GM19043 (cell line): ENCODE results near the gene ARRB2.
A peak's percentile ranks its signal among the peaks of the same experiment; 100 is the strongest.
"Not testable (repeated sequence)": the region's sequence is repeated elsewhere in the genome, so short reads cannot be mapped to it uniquely, and the experiment has no call there.

Experiments
- ATAC-seq: cut with Tn5 transposase; IDR thresholded peaks from one replicate; pipeline ENCODE4 v1.9.1; 2021; ENCODE audit warnings: low read depth; ENCODE audit not compliant: unreplicated experiment

ARRB2 gene

DNA sequence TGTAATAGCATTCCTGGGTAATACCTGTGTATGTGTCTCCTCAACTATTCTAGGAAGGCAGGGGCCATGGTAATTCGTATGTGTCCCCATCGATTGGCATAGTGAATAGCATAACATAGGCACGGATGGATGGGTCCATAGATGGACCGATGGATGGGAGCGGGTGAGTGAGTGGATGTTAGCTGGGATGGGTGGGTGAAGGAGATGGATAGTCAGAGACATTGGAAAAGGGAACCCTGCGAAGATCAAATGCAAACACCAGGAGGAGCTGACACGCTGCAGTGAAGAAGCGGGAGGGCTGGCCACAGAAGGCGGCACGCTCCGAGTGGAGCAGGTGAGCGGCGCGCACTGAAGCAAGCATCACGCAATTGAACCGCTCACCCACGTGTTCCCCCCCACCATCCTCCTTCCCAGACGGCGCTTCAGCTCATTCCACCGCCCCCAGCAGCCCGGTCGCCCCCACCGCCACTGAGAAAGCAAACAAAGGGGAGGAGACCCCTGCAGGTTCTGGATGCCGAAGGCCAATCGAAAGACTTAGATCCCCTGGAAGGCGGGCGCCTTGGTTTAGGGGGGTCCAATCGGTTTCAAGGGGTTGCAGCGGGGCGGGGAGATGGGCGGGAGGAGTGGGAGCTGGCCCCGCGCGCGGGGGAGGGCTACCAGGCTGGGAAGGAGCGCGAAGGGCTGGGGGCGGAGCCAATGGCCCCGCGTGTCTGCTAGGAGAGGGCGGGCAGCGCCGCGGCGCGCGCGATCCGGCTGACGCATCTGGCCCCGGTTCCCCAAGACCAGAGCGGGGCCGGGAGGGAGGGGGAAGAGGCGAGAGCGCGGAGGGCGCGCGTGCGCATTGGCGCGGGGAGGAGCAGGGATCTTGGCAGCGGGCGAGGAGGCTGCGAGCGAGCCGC, at the start of gene ARRB2:
Gene ARRB2, plus strand, starts transcription at position 839 of the 899 bp plus-strand sequence. CDS start 90 bp downstream, outside the sequence.
- peak; percentile 67 for ATAC-seq

- no peak for ATAC-seq
Measured at GRCh38 chr17:4663711-4664110, 46.7 kb upstream of the ARRB2 start.

GRCh38 chr17:4664230-4664629, 46.2 kb upstream of the ARRB2 start:
- no peak for ATAC-seq

GRCh38 chr17:4665027-4665426, 45.4 kb upstream of the ARRB2 start:
- no peak for ATAC-seq

GRCh38 chr17:4666296-4666695, 44.1 kb upstream of the ARRB2 start:
- ATAC-seq = no peak

- no peak for ATAC-seq
Measured at GRCh38 chr17:4667166-4667565, 43.3 kb upstream of the ARRB2 start.

DNA sequence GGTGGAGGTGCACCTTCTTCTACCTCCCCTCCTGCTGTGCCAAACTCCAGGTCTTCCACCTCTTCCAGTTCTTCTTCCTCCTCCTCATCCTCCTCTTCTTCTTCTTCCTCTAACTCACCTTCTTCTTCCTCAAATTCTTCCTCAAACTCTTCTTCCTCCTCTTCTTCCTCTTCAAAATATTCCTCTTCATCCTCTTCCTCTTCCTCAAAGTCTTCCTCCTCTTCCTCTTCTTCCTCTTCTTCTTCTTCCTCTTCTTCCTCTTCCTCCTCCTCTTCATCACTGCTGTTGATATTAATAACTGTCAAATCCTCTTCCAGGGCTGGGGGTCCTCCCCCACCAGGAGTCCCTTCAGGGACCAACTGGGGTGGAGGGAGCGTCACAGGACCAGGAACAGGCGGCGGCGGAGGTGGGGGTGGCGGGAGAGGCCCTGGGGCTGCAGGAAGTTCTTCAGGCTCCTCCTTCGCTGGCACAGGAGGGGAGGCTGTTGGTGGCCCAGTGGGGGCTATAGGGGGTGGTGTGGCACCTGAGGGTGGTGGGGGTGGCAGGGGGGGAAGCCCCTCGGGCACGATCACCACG, 38.3 kb upstream of the ARRB2 start:
- ATAC-seq = no peak

DNA sequence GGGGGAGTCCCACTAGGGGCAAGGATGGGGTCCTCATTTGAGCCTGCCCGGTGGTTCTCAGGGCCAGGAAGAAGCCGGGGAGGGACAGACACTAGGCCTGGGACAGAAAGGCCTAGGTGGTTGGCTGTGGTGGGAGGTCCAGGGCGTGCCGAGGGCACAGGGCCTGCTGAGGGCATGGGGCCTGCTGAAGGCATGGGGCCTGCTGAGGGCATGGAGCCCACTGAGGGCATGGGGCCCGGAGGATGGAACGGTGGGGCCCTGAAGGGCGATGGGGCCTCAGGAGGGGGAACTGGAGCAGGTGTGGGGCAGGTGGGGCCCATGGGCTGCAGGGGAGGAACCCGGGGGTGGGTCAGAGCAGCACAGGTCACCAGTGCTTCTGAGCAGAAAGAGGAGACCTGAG, 37.7 kb upstream of the ARRB2 start:
- no peak for ATAC-seq

- ATAC-seq = no peak
Measured at GRCh38 chr17:4673169-4673568, 37.3 kb upstream of the ARRB2 start.

DNA sequence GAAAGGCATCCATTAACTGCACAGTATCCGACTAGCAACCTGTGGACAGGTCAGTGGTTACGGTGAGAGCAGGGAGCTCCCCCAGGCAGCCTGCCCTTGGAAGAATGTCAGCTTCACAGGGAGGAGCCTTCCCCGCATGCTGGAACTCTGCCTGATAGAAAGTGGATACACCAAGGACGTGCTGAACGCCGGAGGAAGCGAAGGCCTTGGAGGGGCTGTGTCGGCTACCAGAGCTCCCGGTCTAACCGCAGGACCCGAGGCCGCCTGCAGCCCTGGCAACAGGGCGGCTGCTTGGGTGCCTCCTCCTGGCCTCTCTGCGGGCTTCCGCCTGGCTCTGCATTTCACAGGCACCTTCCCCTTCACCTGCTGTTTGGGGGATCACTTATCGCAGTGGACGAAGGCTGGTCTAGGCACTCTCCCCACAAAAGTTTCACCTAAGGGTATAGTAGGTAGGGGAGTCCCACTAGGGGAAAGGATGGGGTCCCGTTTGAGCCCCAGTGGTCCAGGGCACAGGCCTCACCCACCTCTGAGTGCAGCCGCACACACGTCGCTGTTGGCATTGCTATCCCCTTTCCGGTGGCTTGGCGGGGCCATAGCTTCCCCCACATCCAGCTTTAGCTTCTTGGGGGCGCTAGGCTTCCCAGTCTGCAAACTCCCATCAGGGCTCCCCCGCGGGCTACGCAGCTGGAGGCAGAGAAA, 36.3 kb upstream of the ARRB2 start:
- no peak for ATAC-seq

DNA sequence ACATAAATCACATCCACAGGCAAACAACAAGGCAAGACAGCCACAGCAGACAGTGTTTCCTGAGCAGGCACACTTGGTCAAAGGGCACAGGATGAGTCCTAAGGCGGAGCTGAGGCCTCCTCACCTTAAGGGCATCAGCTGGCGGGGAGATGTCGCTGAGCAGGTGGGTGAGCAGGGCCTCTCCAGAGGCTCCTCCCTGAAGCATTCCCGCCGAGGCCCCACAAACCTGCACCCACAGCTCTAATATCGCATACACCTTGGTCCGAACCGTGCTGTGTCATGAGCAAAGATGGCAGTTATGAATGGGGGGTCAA, 35.8 kb upstream of the ARRB2 start:
- no peak for ATAC-seq

DNA sequence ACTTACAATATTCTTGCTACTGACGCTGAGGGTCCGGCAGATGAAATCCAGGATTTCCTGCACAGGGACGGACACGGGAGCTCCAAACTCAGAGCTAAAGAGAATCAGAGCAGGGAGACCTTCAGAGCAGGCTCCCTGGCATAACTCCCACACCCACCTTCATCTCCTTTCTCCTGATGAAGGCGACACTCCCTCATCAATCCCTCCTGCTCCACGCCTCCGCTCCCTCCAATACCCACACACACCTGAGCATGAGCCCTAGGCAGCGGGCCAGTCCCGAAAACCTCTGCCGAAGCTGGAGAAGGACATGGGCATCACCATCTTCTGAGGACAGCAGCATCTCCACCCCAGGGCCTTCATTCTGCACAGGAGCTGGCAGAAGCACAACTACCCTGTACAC, 34.6 kb upstream of the ARRB2 start:
- no peak for ATAC-seq

- no peak for ATAC-seq
Measured at GRCh38 chr17:4676791-4677190, 33.6 kb upstream of the ARRB2 start.

- ATAC-seq = no peak
Measured at GRCh38 chr17:4678448-4679026, 31.9 kb upstream of the ARRB2 start.

DNA sequence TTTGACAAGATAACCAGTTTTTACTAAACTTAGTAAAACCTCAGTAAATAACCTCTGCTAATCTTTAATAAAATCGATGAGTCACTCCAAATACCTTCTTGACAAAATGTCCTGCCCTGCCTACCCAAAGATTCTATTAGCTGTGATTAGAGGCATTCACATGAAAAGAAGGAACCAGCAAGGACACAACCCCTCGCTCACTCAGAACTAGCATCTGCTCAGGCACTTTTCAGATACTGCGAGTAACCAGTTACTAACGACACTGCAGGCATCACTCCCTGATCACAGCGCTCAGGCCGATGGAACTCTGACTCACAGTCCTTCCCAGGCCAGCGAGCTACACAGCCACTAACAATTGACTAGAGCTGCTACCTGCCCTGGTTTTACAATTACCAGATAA, 30.8 kb upstream of the ARRB2 start:
- no peak for ATAC-seq

GRCh38 chr17:4683739-4684138, 26.7 kb upstream of the ARRB2 start:
- ATAC-seq = not testable (repeated sequence)

DNA sequence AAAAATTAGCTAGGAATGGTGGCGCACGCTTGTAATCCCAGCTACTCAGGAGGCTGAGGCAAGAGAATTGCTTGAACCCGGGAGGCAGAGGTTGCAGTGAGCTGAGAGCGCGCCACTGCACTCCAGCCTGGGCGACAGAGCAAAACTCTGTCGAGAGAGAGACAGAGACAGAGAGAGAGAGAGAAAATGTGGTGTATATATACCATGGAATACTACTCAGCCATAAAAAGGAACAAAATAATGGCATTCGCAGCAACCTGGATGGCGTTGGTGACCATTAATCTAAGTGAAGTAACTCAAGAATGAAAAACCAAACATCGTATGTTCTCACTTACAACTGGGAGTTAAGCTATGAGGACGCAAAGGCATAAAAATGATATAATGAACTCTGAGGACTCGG, 20.6 kb upstream of the ARRB2 start:
- ATAC-seq = not testable (repeated sequence)

- no peak for ATAC-seq
Measured at GRCh38 chr17:4690745-4691144, 19.7 kb upstream of the ARRB2 start.

DNA sequence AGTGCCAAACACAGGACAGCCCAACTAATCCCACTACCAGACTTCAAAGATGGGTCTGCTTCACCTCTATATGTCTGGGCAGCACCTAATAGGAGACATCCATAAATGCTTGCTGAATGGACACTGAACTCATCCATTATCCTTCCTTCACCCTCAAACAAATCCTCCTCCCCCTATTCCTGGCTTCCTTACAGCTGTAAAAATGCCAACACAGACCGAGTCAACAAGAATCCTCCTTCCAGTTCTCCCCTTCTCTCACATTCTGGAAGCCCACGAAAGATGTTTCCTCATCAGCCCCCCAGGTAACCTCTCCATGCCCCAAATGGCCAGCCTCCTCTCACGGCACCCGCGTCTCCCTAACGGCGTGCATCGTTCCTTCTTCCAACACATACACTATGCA, 18.7 kb upstream of the ARRB2 start:
- no peak for ATAC-seq

DNA sequence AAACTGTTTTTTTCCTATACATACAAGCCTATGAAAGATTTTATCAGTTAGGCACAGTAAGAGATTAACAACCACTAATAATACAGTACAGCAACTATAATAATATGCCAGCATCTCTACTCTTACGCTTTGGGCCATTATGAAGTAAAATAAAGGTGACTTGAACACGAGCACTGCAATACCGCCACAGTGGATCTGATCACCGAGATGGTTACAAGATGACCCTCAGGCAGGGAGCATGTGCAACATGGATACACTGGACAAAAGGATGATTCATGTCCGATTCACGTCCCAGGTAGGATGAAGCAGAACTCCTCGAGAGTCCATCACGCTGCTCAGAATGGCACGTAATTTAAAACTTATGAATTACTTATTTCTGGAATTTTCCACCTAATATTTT, 17.0 kb upstream of the ARRB2 start:
- ATAC-seq = no peak

GRCh38 chr17:4696437-4696805, 14.0 kb upstream of the ARRB2 start:
- ATAC-seq = no peak
